ENCODE data around the gene CDHR1. TPM values are rescaled to one million over a fixed set of nuclear protein-coding genes. Genes with fewer than 3 reads are reported as not detected.

Gene CDHR1
- total RNA-seq, 8 experiments from 2014 or later = 1.7 to 4.6 (median 3.0) TPM

- H3K27ac ChIP-seq = no peak overlapping the region
- no peak overlapping the region for H3K4me3 ChIP-seq
- in situ Hi-C loops (cut with MboI; ENCODE audit: low pct_unique_long_range_greater_than_20kb in 2 of 9, low sequenced_read_pairs in 9 of 9, unreplicated experiment in 9 of 9) = no loop called here
- WGBS, 10 experiments = 18 to 100% (median 52%) methylated on average over 1 to 3 of the region's 3 CpGs; no CpG with 5 or more reads in 4 of the 10 experiments
- ATAC-seq (replicated peaks in 6 of 8) = no peak
- H3K4me1 ChIP-seq (replicated peaks in 1 of 2) = peaks cover 0 to 3% of the 10 kb centered on the region in 2 donors
Measured at GRCh38 chr10:84226616-84227015, 32.3 kb downstream of the CDHR1 start.

GRCh38 chr10:84227810-84228209, 33.5 kb downstream of the CDHR1 start:
- H3K4me3 ChIP-seq = no peak overlapping the region
- H3K4me1 ChIP-seq (replicated peaks in 1 of 2) = peaks cover 0 to 3% of the 10 kb centered on the region in 2 donors
- WGBS, 10 experiments = 0 to 82% (median 58%) methylated on average over 1 to 3 of the region's 4 CpGs; no CpG with 5 or more reads in 4 of the 10 experiments
- no peak overlapping the region for H3K27ac ChIP-seq
- no peak for ATAC-seq (replicated peaks in 6 of 8)
- in situ Hi-C loops (cut with MboI; ENCODE audit: low pct_unique_long_range_greater_than_20kb in 2 of 9, low sequenced_read_pairs in 9 of 9, unreplicated experiment in 9 of 9) = no loop called here

- H3K27ac ChIP-seq = no peak overlapping the region
- peaks cover 3 to 13% of the 10 kb centered on the region in 2 donors for H3K4me1 ChIP-seq (replicated peaks in 1 of 2)
- no peak overlapping the region for H3K4me3 ChIP-seq
- ATAC-seq (replicated peaks in 6 of 8) = peak in 1 of 8 experiments; percentile 26
- in situ Hi-C loops (cut with MboI; ENCODE audit: low pct_unique_long_range_greater_than_20kb in 2 of 9, low sequenced_read_pairs in 9 of 9, unreplicated experiment in 9 of 9) = no loop called here
- 0 to 100% (median 80%) methylated on average over 1 of the region's 1 CpG; no CpG with 5 or more reads in 5 of the 10 experiments for WGBS, 10 experiments
Measured at GRCh38 chr10:84230359-84230758, 36.0 kb downstream of the CDHR1 start.

- no peak for ATAC-seq (replicated peaks in 6 of 8)
- in situ Hi-C loops (cut with MboI; ENCODE audit: low pct_unique_long_range_greater_than_20kb in 2 of 9, low sequenced_read_pairs in 9 of 9, unreplicated experiment in 9 of 9) = no loop called here
- H3K4me3 ChIP-seq = no peak overlapping the region
- H3K27ac ChIP-seq = no peak overlapping the region
- H3K4me1 ChIP-seq (replicated peaks in 1 of 2) = peaks cover 0 to 13% of the 10 kb centered on the region in 2 donors
- WGBS, 10 experiments = 28 to 100% (median 80%) methylated on average over 1 to 4 of the region's 10 CpGs; no CpG with 5 or more reads in 6 of the 10 experiments
Measured at GRCh38 chr10:84232376-84232775, 38.0 kb downstream of the CDHR1 start.

- in situ Hi-C loops (cut with MboI; ENCODE audit: low pct_unique_long_range_greater_than_20kb in 2 of 9, low sequenced_read_pairs in 9 of 9, unreplicated experiment in 9 of 9) = no loop called here
- WGBS, 10 experiments = 80% methylated on average over 1 of the region's 4 CpGs; no CpG with 5 or more reads in 9 of the 10 experiments
- H3K27ac ChIP-seq = peak overlapping the region in 1 of 2 donors; percentile 41
- H3K4me3 ChIP-seq = no peak overlapping the region
- no peak for ATAC-seq (replicated peaks in 6 of 8)
- H3K4me1 ChIP-seq (replicated peaks in 1 of 2) = peaks cover 0 to 13% of the 10 kb centered on the region in 2 donors
Measured at GRCh38 chr10:84233940-84234339, 39.6 kb downstream of the CDHR1 start.

- in situ Hi-C loops (cut with MboI; ENCODE audit: low pct_unique_long_range_greater_than_20kb in 2 of 9, low sequenced_read_pairs in 9 of 9, unreplicated experiment in 9 of 9) = no loop called here
- peak overlapping the region in 1 of 2 donors; percentile 41 for H3K27ac ChIP-seq
- WGBS, 10 experiments = 37 to 87% (median 73%) methylated on average over 1 to 4 of the region's 4 CpGs; no CpG with 5 or more reads in 2 of the 10 experiments
- H3K4me3 ChIP-seq = no peak overlapping the region
- H3K4me1 ChIP-seq (replicated peaks in 1 of 2) = peaks cover 0 to 13% of the 10 kb centered on the region in 2 donors
- ATAC-seq (replicated peaks in 6 of 8) = peak in 5 of 8 experiments; percentile 23 to 89 (median 65)
Measured at GRCh38 chr10:84234479-84234878, 40.1 kb downstream of the CDHR1 start.

GRCh38 chr10:84235096-84235495, 40.8 kb downstream of the CDHR1 start:
- 17 to 90% (median 38%) methylated on average over 1 to 3 of the region's 4 CpGs; no CpG with 5 or more reads in 5 of the 10 experiments for WGBS, 10 experiments
- Histone ChIP-seq H3K4me3 (no peak overlapping the region), H3K27ac (no peak overlapping the region), H3K4me1 (replicated peaks in 1 of 2) (peaks cover 0 to 13% of the 10 kb centered on the region in 2 donors)
- in situ Hi-C loops (cut with MboI; ENCODE audit: low pct_unique_long_range_greater_than_20kb in 2 of 9, low sequenced_read_pairs in 9 of 9, unreplicated experiment in 9 of 9) = no loop called here
- ATAC-seq (replicated peaks in 6 of 8) = no peak

GRCh38 chr10:84236807-84237198, 42.5 kb downstream of the CDHR1 start:
- in situ Hi-C loops (cut with MboI; ENCODE audit: low pct_unique_long_range_greater_than_20kb in 2 of 9, low sequenced_read_pairs in 9 of 9, unreplicated experiment in 9 of 9) = no loop called here
- WGBS, 10 experiments = 20 to 100% (median 80%) methylated on average over 1 to 6 of the region's 6 CpGs; no CpG with 5 or more reads in 1 of the 10 experiments

GRCh38 chr10:84237199-84238051, 43.1 kb downstream of the CDHR1 start:
- peak in 2 of 8 experiments; percentile 45 to 85 for ATAC-seq (replicated peaks in 6 of 8)
- in situ Hi-C loops (cut with MboI; ENCODE audit: low pct_unique_long_range_greater_than_20kb in 2 of 9, low sequenced_read_pairs in 9 of 9, unreplicated experiment in 9 of 9) = no loop called here
- 0 to 100% (median 52%) methylated on average over 1 to 21 of the region's 52 CpGs; no CpG with 5 or more reads in 4 of the 10 experiments for WGBS, 10 experiments

More at GRCh38 chr10:84236807-84237198, 42.5 kb downstream of the CDHR1 start:
- peaks cover 0 to 13% of the 10 kb centered on the region in 2 donors for H3K4me1 ChIP-seq (replicated peaks in 1 of 2)
- H3K4me3 ChIP-seq = no peak overlapping the region
- H3K27ac ChIP-seq = no peak overlapping the region
- ATAC-seq (replicated peaks in 6 of 8) = peak in 1 of 8 experiments; percentile 62

GRCh38 chr10:84238909-84239308, 44.6 kb downstream of the CDHR1 start:
- no peak for ATAC-seq (replicated peaks in 6 of 8)
- in situ Hi-C loops (cut with MboI; ENCODE audit: low pct_unique_long_range_greater_than_20kb in 2 of 9, low sequenced_read_pairs in 9 of 9, unreplicated experiment in 9 of 9) = no loop called here
- WGBS, 10 experiments = 46 to 100% (median 74%) methylated on average over 1 to 3 of the region's 3 CpGs; no CpG with 5 or more reads in 4 of the 10 experiments
- H3K4me3 ChIP-seq = no peak overlapping the region
- peaks cover 0 to 11% of the 10 kb centered on the region in 2 donors for H3K4me1 ChIP-seq (replicated peaks in 1 of 2)
- H3K27ac ChIP-seq = no peak overlapping the region

More at GRCh38 chr10:84237199-84238051, 43.1 kb downstream of the CDHR1 start:
- H3K4me1 ChIP-seq (replicated peaks in 1 of 2) = peaks cover 0 to 13% of the 10 kb centered on the region in 2 donors
- H3K4me3 ChIP-seq = no peak overlapping the region
- H3K27ac ChIP-seq = no peak overlapping the region

GRCh38 chr10:84241185-84241790, 47.0 kb downstream of the CDHR1 start, which contains the start of gene LRIT1:
TSS of gene LRIT1 (minus strand) at chr10:84241546. CDS start at chr10:84241439, 107 bp downstream.
- Histone ChIP-seq H3K4me1 (replicated peaks in 1 of 2) (peaks cover 6 to 17% of the 10 kb centered on the region in 2 donors), H3K4me3 (no peak within 1 kb of the TSS), H3K27ac (no peak within 1 kb of the TSS)
- ATAC-seq (replicated peaks in 6 of 8) = no peak
- 0 to 100% (median 93%) methylated on average over 1 to 6 of the region's 13 CpGs; no CpG with 5 or more reads in 4 of the 10 experiments for WGBS, 10 experiments
- in situ Hi-C loops (cut with MboI; ENCODE audit: low pct_unique_long_range_greater_than_20kb in 2 of 9, low sequenced_read_pairs in 9 of 9, unreplicated experiment in 9 of 9) = no loop called here

GRCh38 chr10:84243759-84244158, 49.4 kb downstream of the CDHR1 start:
- 20 to 100% (median 92%) methylated on average over 1 to 3 of the region's 3 CpGs; no CpG with 5 or more reads in 1 of the 10 experiments for WGBS, 10 experiments
- no peak for ATAC-seq (replicated peaks in 6 of 8)
- H3K27ac ChIP-seq = no peak overlapping the region
- H3K4me1 ChIP-seq (replicated peaks in 1 of 2) = peaks cover 9 to 17% of the 10 kb centered on the region in 2 donors
- in situ Hi-C loops (cut with MboI; ENCODE audit: low pct_unique_long_range_greater_than_20kb in 2 of 9, low sequenced_read_pairs in 9 of 9, unreplicated experiment in 9 of 9) = no loop called here
- no peak overlapping the region for H3K4me3 ChIP-seq
